Lower lobe of right lung (tissue), 2 donors: ENCODE data around the gene LRP1. TPM values are rescaled to one million over a fixed set of nuclear protein-coding genes. Genes with fewer than 3 reads are reported as not detected.

Source experiments
- ATAC-seq, 2 donors: fragments of 200-7000 bp; cut with Tn5 transposase; one replicate each; pipeline ENCODE4 v1.9.1; 2020 to 2022; ENCODE audit warnings: mild to moderate bottlenecking in 2 of 2, moderate library complexity in 2 of 2
- DNase-seq: peaks from one replicate; pipeline ENCODE4 v3.0.0-alpha.2; 2020
- H3K27ac ChIP-seq: fragments of 200-600 bp; one replicate; pipeline ENCODE4 v1.8.0; 2022
- H3K27me3 ChIP-seq: fragments of 200-600 bp; one replicate; pipeline ENCODE4 v1.8.0; 2022; ENCODE audit warnings: low read depth
- H3K36me3 ChIP-seq: fragments of 200-600 bp; one replicate; pipeline ENCODE4 v1.8.0; 2022; ENCODE audit warnings: mild to moderate bottlenecking
- H3K4me1 ChIP-seq: fragments of 200-600 bp; one replicate; pipeline ENCODE4 v1.8.0; 2022
- H3K4me3 ChIP-seq: fragments of 200-600 bp; one replicate; pipeline ENCODE4 v1.8.0; 2022; ENCODE audit warnings: mild to moderate bottlenecking
- H3K9me3 ChIP-seq: fragments of 200-600 bp; one replicate; pipeline ENCODE4 v1.8.0; 2022
- CTCF ChIP-seq: fragments of 200-600 bp; IDR thresholded peaks from one replicate; pipeline ENCODE4 v1.8.0; 2022; ENCODE audit warnings: antibody characterized with exemption, mild to moderate bottlenecking
- intact Hi-C: fragments of 100-400 bp; cut with DNase I; formaldehyde crosslinking; loops from one replicate; pipeline ENCODE4 v1.11.0; 2022
- total RNA-seq: library from RNA; stranded (reverse); fragmentation: NEBNext Ultra II Directional; extraction: Animal tissue kit (Norgen Biotek cat#: 25700); gene quantifications from one replicate; pipeline ENCODE4 v1.2.1, GENCODE V29; 2021
- donor health status: DM: no; HTN: yes; CAD: no; lungs with severe emphysema.

The LRP1 gene
- total RNA-seq, 1 donor from 2014 or later, result 404 TPM

GRCh38 chr12:57089271-57090245 lies 38.7 kb upstream of the LRP1 start:
- intact Hi-C loops, result no loop called here
- ATAC-seq (peak; percentile 9 to 15), DNase-seq (peak; percentile 88)
- peak overlapping the region; percentile 88 for H3K27ac ChIP-seq
- H3K4me1 ChIP-seq, result peaks cover 66% of the 10 kb centered on the region
- H3K36me3 ChIP-seq, result peaks cover 36% of the 10 kb centered on the region
- H3K27me3 ChIP-seq, result no peaks in the 10 kb centered on the region
- H3K4me3 ChIP-seq, result peak overlapping the region; percentile 94
- H3K9me3 ChIP-seq, result no peaks in the 10 kb centered on the region
- no peak for TF ChIP-seq CTCF

GRCh38 chr12:57090490-57090889 lies 37.8 kb upstream of the LRP1 start:
- ATAC-seq (no peak), DNase-seq (no peak)
- Histone ChIP-seq H3K27me3 (no peaks in the 10 kb centered on the region), H3K4me1 (peaks cover 64% of the 10 kb centered on the region), H3K36me3 (peaks cover 45% of the 10 kb centered on the region), H3K27ac (peak overlapping the region; percentile 88), H3K9me3 (no peaks in the 10 kb centered on the region), H3K4me3 (peak overlapping the region; percentile 94)
- intact Hi-C loops, result no loop called here
- TF ChIP-seq CTCF, result no peak

- ATAC-seq, result no peak
- intact Hi-C loops, result no loop called here
- no peak for TF ChIP-seq CTCF
Measured at GRCh38 chr12:57090924-57091637, 37.2 kb upstream of the LRP1 start.

GRCh38 chr12:57091638-57092528 lies 36.4 kb upstream of the LRP1 start:
- DNase-seq, result no peak
- Histone ChIP-seq H3K36me3 (peaks cover 59% of the 10 kb centered on the region), H3K27me3 (no peaks in the 10 kb centered on the region), H3K4me3 (peak overlapping the region; percentile 94), H3K9me3 (no peaks in the 10 kb centered on the region), H3K4me1 (peaks cover 52% of the 10 kb centered on the region), H3K27ac (peak overlapping the region; percentile 88)
- TF ChIP-seq CTCF, result no peak
- no peak for ATAC-seq
- intact Hi-C loops, result no loop called here

More at GRCh38 chr12:57090924-57091637, 37.2 kb upstream of the LRP1 start:
- H3K27me3 ChIP-seq, result no peaks in the 10 kb centered on the region
- no peak for DNase-seq
- H3K9me3 ChIP-seq, result no peaks in the 10 kb centered on the region
- H3K36me3 ChIP-seq, result peaks cover 51% of the 10 kb centered on the region
- H3K4me1 ChIP-seq, result peaks cover 58% of the 10 kb centered on the region
- peak overlapping the region; percentile 88 for H3K27ac ChIP-seq
- peak overlapping the region; percentile 94 for H3K4me3 ChIP-seq

- peak overlapping the region; percentile 53 for H3K27ac ChIP-seq
- H3K4me3 ChIP-seq, result no peak overlapping the region
- H3K9me3 ChIP-seq, result no peaks in the 10 kb centered on the region
- peaks cover 65% of the 10 kb centered on the region for H3K36me3 ChIP-seq
- no peak for ATAC-seq
- intact Hi-C loops, result no loop called here
- peaks cover 52% of the 10 kb centered on the region for H3K4me1 ChIP-seq
- TF ChIP-seq CTCF, result no peak
- no peak for DNase-seq
- H3K27me3 ChIP-seq, result no peaks in the 10 kb centered on the region
Measured at GRCh38 chr12:57092529-57092862, 35.8 kb upstream of the LRP1 start.
